Kidney epithelial cell (primary cell): ENCODE data around the gene NUDCD2. TPM values are rescaled to one million over a fixed set of nuclear protein-coding genes. Genes with fewer than 3 reads are reported as not detected.

Source experiments
- DNase-seq: peaks from one replicate; pipeline ENCODE4 v3.0.0-alpha.2; 2010; ENCODE audit warnings: low read depth
- H3K27me3 ChIP-seq: 2 replicates; pipeline ENCODE4 v1.6.0; 2011; ENCODE audit warnings: low read length; ENCODE audit not compliant: control insufficient read depth, insufficient read depth
- H3K36me3 ChIP-seq: 2 replicates; pipeline ENCODE4 v1.5.1; 2011; ENCODE audit warnings: low read length; ENCODE audit not compliant: control insufficient read depth, insufficient read depth
- H3K4me3 ChIP-seq: 2 replicates; pipeline ENCODE4 v1.5.1; 2011; ENCODE audit warnings: low read depth, mild to moderate bottlenecking, control low read depth, low read length
- total RNA-seq: library from RNA; depleted of rRNA; stranded (reverse); fragments of >200 nt; gene quantifications from 2 replicates; pipeline ENCODE4 v1.2.3, GENCODE V29; 2015
- TF ChIP-seq, protein P1 (sequence below): IDR thresholded peaks from 2 replicates; pipeline ENCODE4 v1.5.1; 2011; ENCODE audit warnings: mild to moderate bottlenecking, moderate library complexity, low read length, control low read depth, inconsistent platforms; ENCODE audit not compliant: insufficient read depth, poor library complexity, severe bottlenecking

The NUDCD2 gene
- total RNA-seq, 1 donor from 2014 or later, result 5.4 TPM

- H3K36me3 ChIP-seq, result no peaks in the 10 kb centered on the region
- peaks cover 2% of the 10 kb centered on the region for H3K27me3 ChIP-seq
- H3K4me3 ChIP-seq, result no peak overlapping the region
- DNase-seq, result no peak
- TF ChIP-seq, protein P1, sequence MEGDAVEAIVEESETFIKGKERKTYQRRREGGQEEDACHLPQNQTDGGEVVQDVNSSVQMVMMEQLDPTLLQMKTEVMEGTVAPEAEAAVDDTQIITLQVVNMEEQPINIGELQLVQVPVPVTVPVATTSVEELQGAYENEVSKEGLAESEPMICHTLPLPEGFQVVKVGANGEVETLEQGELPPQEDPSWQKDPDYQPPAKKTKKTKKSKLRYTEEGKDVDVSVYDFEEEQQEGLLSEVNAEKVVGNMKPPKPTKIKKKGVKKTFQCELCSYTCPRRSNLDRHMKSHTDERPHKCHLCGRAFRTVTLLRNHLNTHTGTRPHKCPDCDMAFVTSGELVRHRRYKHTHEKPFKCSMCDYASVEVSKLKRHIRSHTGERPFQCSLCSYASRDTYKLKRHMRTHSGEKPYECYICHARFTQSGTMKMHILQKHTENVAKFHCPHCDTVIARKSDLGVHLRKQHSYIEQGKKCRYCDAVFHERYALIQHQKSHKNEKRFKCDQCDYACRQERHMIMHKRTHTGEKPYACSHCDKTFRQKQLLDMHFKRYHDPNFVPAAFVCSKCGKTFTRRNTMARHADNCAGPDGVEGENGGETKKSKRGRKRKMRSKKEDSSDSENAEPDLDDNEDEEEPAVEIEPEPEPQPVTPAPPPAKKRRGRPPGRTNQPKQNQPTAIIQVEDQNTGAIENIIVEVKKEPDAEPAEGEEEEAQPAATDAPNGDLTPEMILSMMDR, result no peak
These were observed 49.4 kb downstream of the NUDCD2 start for GRCh38 chr5:163410505-163410904.

DNA sequence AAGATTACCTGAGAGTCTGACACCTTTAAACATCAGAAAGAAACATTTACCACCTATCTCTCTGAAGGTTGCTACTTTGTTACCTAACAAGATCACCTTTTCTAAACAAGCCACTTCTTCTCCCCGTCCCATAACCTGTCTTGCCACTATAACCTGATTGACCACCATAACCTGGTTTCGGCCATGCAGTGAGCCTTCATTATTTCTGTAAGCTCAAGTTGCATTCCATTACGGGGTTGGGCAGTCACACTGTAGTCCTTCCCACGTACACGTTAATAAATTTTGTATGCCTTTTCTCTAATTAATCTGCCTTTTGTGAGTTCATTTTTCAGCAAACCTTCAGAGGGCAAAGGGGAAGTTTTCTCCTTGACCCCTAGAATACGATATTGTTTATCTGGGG, 50.5 kb downstream of the NUDCD2 start:
- TF ChIP-seq, protein P1, result no peak
- DNase-seq, result no peak
- peaks cover 2% of the 10 kb centered on the region for H3K27me3 ChIP-seq
- H3K36me3 ChIP-seq, result no peaks in the 10 kb centered on the region
- H3K4me3 ChIP-seq, result no peak overlapping the region

DNA sequence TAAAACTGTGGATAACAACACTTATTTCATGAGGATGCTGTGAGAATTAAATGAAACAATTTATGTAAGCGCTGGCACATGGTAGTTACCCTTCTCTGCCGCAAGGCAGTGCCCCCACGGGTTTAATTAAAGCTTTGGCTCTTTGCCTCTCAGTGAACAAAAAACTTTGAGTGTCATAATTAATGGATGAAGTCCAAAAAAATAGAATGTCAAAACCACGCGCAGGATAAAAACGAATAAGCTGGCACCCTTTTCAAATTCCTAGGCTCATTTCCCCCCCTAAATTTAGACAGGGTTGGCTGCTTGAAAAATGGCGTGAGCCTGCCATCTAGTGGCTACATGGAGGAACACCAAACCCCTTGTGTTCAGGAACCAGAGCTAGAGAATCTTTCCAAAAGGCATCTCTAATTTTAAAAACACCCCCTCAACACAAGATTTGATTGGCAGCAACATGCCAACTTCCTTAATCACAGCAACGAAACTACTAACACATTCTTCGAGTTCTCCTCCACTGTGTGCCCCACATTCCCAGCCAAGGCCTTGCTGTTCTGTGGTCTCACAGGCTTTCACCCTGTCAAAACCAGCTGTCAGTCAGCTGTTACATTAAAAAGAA, 51.5 kb downstream of the NUDCD2 start:
- H3K27me3 ChIP-seq, result no peaks in the 10 kb centered on the region
- H3K36me3 ChIP-seq, result no peaks in the 10 kb centered on the region
- H3K4me3 ChIP-seq, result no peak overlapping the region
- DNase-seq, result no peak
- TF ChIP-seq, protein P1, result peak; percentile 85

- TF ChIP-seq, protein P1, result no peak
- no peaks in the 10 kb centered on the region for H3K36me3 ChIP-seq
- H3K27me3 ChIP-seq, result no peaks in the 10 kb centered on the region
- no peak for DNase-seq
- no peak overlapping the region for H3K4me3 ChIP-seq
These were observed 52.8 kb downstream of the NUDCD2 start for GRCh38 chr5:163407034-163407655.

GRCh38 chr5:163404364-163405173, 55.3 kb downstream of the NUDCD2 start:
- TF ChIP-seq, protein P1, result no peak
- DNase-seq, result no peak
- H3K27me3 ChIP-seq, result no peaks in the 10 kb centered on the region
- no peaks in the 10 kb centered on the region for H3K36me3 ChIP-seq
- no peak overlapping the region for H3K4me3 ChIP-seq
